Smooth muscle cell (in vitro differentiated cells): Measurements from ENCODE around the gene GRIPAP1. TPM values are rescaled to one million over a fixed set of nuclear protein-coding genes. Genes with fewer than 3 reads are reported as not detected.

Experiments used
- DNase-seq: peaks from one replicate; lab custom pipeline; 2025; ENCODE audit not compliant: unreplicated experiment; lab: John Stamatoyannopoulos, UW
- H2AFZ ChIP-seq: fragments of 200-600 bp; sonication (generic); 2 replicates; pipeline ENCODE4 v1.6.0; 2016; ENCODE audit warnings: antibody characterized with exemption, low read depth, mild to moderate bottlenecking
- H3F3A ChIP-seq: fragments of 200-600 bp; sonication (generic); 2 replicates; pipeline ENCODE4 v1.6.0; 2017; ENCODE audit warnings: antibody characterized with exemption, low read depth
- H3K27ac ChIP-seq: fragments of 200-600 bp; sonication (generic); 2 replicates; pipeline ENCODE4 v1.5.1; 2016; ENCODE audit warnings: low read depth, mild to moderate bottlenecking
- H3K27me3 ChIP-seq: fragments of 200-600 bp; sonication (generic); 2 replicates; pipeline ENCODE4 v1.6.1; 2016; ENCODE audit warnings: low read depth, mild to moderate bottlenecking
- H3K36me3 ChIP-seq: fragments of 200-600 bp; sonication (generic); 2 replicates; pipeline ENCODE4 v1.5.1; 2016; ENCODE audit warnings: low read depth
- H3K4me1 ChIP-seq: fragments of 200-600 bp; sonication (generic); 2 replicates; pipeline ENCODE4 v1.5.1; 2016; ENCODE audit warnings: low read depth
- H3K4me2 ChIP-seq: fragments of 200-600 bp; sonication (generic); 2 replicates; pipeline ENCODE4 v1.6.0; 2016; ENCODE audit warnings: mild to moderate bottlenecking
- H3K4me3 ChIP-seq: fragments of 200-600 bp; sonication (generic); 2 replicates; pipeline ENCODE4 v1.5.1; 2016; ENCODE audit warnings: mild to moderate bottlenecking
- H3K79me2 ChIP-seq: fragments of 200-600 bp; sonication (generic); 2 replicates; pipeline ENCODE4 v1.6.0; 2016; ENCODE audit warnings: low read depth, mild to moderate bottlenecking
- H3K9ac ChIP-seq: fragments of 200-600 bp; sonication (generic); 2 replicates; pipeline ENCODE4 v1.6.0; 2016; ENCODE audit warnings: low read depth
- H3K9me3 ChIP-seq: fragments of 200-600 bp; sonication (generic); replicated peaks from 2 replicates; pipeline ENCODE4 v1.5.1; 2016; ENCODE audit warnings: low read depth
- H4K20me1 ChIP-seq: fragments of 200-600 bp; sonication (generic); 2 replicates; pipeline ENCODE4 v1.6.0; 2016; ENCODE audit warnings: low read depth
- CTCF ChIP-seq: fragments of 200-600 bp; sonication (generic); IDR thresholded peaks from 2 replicates; pipeline ENCODE4 v1.5.1; 2017; ENCODE audit warnings: borderline replicate concordance, mild to moderate bottlenecking, antibody characterized with exemption; ENCODE audit not compliant: insufficient read depth, poor library complexity, severe bottlenecking
- WGBS: methylation state at CpG from one replicate; pipeline ENCODE4 v1.1.7; 2016; ENCODE audit warnings: low lambda C conversion rate; 5-methylcytosine and 5-hydroxymethylcytosine counted together
- polyA plus RNA-seq: library from polyadenylated mRNA; unstranded; fragments of >200 nt; fragmentation: Nextera tagmentation; extraction: Ambion mirVana; gene quantifications from 2 replicates; pipeline ENCODE4 v1.2.1, GENCODE V29; 2016
- total RNA-seq: library from RNA; depleted of rRNA; stranded (reverse); fragments of >200 nt; gene quantifications from 2 replicates; pipeline ENCODE4 v1.2.3, GENCODE V29; 2014

Gene GRIPAP1
- total and polyA plus RNA-seq, 2 experiments from 2014 or later: 10.0 to 14.9 TPM

GRCh38 chrX:49029876-49030275, 27.8 kb upstream of the GRIPAP1 start:
- no peak for DNase-seq
- no peak overlapping the region for H2AFZ ChIP-seq
- 89% methylated on average over 6 of the region's 6 CpGs for WGBS
- H3K9me3 ChIP-seq: no peaks in the 10 kb centered on the region
- no peaks in the 10 kb centered on the region for H3K79me2 ChIP-seq
- no peaks in the 10 kb centered on the region for H3K36me3 ChIP-seq
- no peak overlapping the region for H3K4me2 ChIP-seq
- no peaks in the 10 kb centered on the region for H3F3A ChIP-seq
- no peak overlapping the region for H3K27ac ChIP-seq
- no peaks in the 10 kb centered on the region for H4K20me1 ChIP-seq
- H3K4me1 ChIP-seq: no peaks in the 10 kb centered on the region
- no peak overlapping the region for H3K9ac ChIP-seq
- no peak for TF ChIP-seq CTCF
- no peak overlapping the region for H3K4me3 ChIP-seq
- H3K27me3 ChIP-seq: no peaks in the 10 kb centered on the region

- Histone ChIP-seq H4K20me1 (no peaks in the 10 kb centered on the region), H2AFZ (no peak overlapping the region), H3K4me2 (no peak overlapping the region), H3K9ac (no peak overlapping the region), H3K4me3 (no peak overlapping the region), H3K36me3 (no peaks in the 10 kb centered on the region), H3K79me2 (no peaks in the 10 kb centered on the region), H3K27me3 (no peaks in the 10 kb centered on the region), H3K9me3 (no peaks in the 10 kb centered on the region), H3K27ac (no peak overlapping the region), H3F3A (no peaks in the 10 kb centered on the region), H3K4me1 (no peaks in the 10 kb centered on the region)
- no peak for DNase-seq
- no peak for TF ChIP-seq CTCF
- 83% methylated on average over 7 of the region's 7 CpGs for whole genome bisulfite sequencing
Observed at GRCh38 chrX:49019599-49020249, 17.7 kb upstream of the GRIPAP1 start.

- H3K4me3 ChIP-seq: no peak overlapping the region
- no peak overlapping the region for H2AFZ ChIP-seq
- H3K79me2 ChIP-seq: no peaks in the 10 kb centered on the region
- H3K4me2 ChIP-seq: no peak overlapping the region
- no peak overlapping the region for H3K9ac ChIP-seq
- no peak overlapping the region for H3K27ac ChIP-seq
- TF ChIP-seq CTCF: no peak
- no peaks in the 10 kb centered on the region for H3K9me3 ChIP-seq
- WGBS: 88% methylated on average over 2 of the region's 2 CpGs
- no peaks in the 10 kb centered on the region for H4K20me1 ChIP-seq
- no peaks in the 10 kb centered on the region for H3F3A ChIP-seq
- no peak for DNase-seq
- H3K36me3 ChIP-seq: no peaks in the 10 kb centered on the region
- H3K27me3 ChIP-seq: no peaks in the 10 kb centered on the region
- no peaks in the 10 kb centered on the region for H3K4me1 ChIP-seq
Observed at GRCh38 chrX:49019050-49019449, 17.0 kb upstream of the GRIPAP1 start.

- peaks cover 14% of the 10 kb centered on the region for H3K79me2 ChIP-seq
- no peak for TF ChIP-seq CTCF
- no peak overlapping the region for H3K4me2 ChIP-seq
- no peaks in the 10 kb centered on the region for H3F3A ChIP-seq
- H3K4me1 ChIP-seq: no peaks in the 10 kb centered on the region
- 91% methylated on average over 5 of the region's 5 CpGs for WGBS
- H3K27me3 ChIP-seq: no peaks in the 10 kb centered on the region
- no peak overlapping the region for H3K9ac ChIP-seq
- H3K36me3 ChIP-seq: peaks cover under 1% of the 10 kb centered on the region
- no peaks in the 10 kb centered on the region for H4K20me1 ChIP-seq
- DNase-seq: no peak
- H2AFZ ChIP-seq: no peak overlapping the region
- H3K9me3 ChIP-seq: no peaks in the 10 kb centered on the region
- H3K27ac ChIP-seq: no peak overlapping the region
- H3K4me3 ChIP-seq: no peak overlapping the region
Observed at GRCh38 chrX:49003696-49004095, 1.6 kb upstream of the GRIPAP1 start.
